HG03039 (cell line): ENCODE data around the gene CTU2.

ENCODE experiments used
- ATAC-seq: cut with Tn5 transposase; IDR thresholded peaks from one replicate; pipeline ENCODE4 v1.9.1; 2021; ENCODE audit warnings: mild to moderate bottlenecking, moderate library complexity; ENCODE audit not compliant: unreplicated experiment

The CTU2 gene

GRCh38 chr16:88726408-88726749, 20.1 kb downstream of the CTU2 start:
- ATAC-seq, result no peak

DNA sequence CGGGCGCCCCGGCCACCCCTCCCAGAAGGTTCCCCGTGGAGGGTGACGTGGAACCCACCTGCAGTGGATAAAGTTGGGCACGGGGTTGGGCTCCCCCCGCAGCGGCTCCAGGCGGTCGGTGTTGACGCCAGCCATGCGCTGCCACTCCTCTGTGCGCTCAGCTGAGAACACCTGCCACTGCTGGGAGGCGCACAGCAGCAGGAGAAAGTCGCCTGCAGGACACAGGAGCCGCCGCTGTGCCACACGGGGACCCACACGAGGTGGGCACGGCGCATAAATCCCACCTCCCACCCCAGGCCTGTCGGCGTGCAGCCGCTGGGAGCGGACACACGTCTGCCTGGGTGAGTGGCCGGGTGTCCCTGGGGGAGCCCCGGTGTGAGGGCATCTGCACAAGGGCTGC, 20.7 kb downstream of the CTU2 start:
- no peak for ATAC-seq

GRCh38 chr16:88727871-88728270, 21.6 kb downstream of the CTU2 start:
- no peak for ATAC-seq

DNA sequence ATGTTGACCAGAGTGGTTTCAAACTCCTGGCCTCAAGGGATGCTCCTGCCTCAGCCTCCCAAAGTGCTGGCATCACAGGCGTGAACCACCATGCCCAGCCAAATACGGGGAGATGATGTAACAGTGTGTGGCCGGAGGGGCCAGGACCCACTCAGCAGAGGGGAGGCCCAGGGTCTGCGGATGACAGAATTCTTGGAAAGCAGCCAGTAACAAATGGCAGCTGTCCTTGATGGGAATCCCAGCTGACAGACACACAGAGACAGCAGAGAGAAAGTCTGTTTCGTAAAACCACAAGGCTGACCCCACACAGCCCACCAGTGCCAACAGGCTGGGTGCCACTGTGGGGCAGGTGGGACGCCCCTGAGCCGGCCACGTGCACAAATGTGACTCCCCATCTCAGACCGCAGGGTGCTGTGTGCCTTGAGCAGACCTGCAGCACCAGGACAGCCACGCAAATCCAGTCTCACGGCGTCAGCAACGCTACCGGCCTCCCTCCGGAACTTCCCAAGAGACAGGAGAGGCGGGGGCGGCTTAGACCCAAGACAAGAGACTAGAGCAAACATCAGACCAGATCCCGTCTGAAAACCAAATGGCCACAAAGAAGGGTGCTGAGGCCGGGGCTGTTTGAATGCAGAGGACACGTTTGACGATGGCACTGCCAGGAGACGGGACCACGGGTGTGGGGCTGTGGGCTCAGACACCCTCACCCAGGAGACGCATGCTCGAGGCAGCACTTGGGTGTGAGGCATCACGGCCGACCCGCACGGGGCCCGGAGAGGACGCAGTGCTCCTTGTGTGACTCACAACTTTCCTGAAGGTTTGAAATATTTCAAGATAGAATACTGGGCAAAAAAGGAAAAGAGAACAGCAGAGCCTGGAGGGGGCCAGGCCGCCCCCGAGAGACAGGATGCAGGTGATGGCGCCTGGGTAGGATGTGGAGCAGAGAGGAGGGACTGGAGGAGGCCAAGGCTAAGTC, 24.6 kb downstream of the CTU2 start:
- no peak for ATAC-seq

DNA sequence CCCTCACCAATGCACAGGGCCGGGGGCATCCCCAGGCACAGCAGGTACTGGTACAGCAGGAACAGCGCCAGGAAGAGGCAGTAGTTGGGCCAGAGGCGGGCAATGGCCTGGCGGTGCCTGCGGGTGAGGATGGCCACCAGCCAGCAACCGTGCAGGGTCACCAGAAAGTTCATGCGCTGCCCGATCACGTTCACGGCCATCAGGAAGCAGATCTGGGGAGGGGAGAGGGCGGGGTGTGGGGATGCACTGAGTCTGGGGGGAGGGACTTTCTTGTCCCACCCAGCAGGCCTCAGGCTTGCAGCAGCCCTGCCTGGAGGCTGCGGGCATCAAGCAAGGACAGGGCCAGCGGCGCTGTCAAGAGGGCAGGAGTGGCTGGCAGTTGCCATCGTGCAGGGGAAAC, 25.4 kb downstream of the CTU2 start:
- ATAC-seq, result no peak

- ATAC-seq, result no peak
Measured at GRCh38 chr16:88732172-88732960, 26.1 kb downstream of the CTU2 start.

DNA sequence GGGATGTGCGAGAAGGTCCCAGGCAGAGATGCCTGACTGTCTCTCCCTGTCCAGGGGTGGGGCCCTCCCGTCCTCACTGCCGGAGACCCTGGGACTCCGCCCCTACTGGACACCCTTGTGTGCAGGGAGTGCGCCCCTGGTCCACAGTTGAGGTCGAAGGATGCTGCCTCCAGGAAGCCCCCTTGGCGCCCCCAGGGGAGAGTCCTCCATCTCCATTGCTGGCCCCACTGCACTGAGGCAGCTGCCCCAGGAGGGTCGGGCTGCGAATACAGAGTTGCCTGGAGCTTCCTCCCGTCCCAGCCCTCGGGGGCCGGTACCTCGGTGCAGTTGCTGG, 26.6 kb downstream of the CTU2 start:
- no peak for ATAC-seq

DNA sequence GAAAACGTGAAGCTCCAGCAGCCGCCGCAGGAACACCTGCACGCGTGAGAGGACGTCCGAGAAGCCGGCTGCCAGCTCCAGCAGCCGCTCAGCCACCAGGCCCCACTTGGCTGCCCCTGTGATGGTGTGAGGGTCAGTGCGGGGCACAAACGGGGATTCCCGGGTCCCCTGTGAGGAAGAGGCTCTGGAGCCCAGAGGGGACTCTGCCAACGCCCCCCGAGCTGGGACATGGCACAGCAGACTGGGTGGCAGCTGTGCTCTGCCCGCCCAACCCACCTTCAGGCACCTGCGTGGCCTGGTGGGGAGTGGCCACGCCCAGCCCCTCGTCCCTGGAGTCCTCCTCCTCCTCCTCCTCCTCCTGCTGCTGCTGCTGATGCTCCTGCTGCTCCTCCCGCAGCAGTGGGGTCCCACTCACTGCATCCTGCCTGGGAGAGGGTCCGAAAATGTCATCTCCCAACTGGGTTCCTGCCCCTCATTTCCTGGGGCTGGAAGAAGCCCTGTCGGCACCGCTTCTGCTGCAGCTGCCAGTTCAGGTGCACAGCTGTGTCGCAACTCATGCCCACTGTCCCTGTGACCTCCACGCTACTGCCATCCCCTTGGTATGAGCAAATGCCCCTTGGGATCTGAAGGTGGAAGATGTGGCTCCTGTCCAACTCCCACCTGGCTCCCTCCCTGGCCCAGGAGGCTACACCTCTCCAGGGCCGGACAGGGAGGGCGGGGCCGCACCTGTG, 27.5 kb downstream of the CTU2 start:
- no peak for ATAC-seq

DNA sequence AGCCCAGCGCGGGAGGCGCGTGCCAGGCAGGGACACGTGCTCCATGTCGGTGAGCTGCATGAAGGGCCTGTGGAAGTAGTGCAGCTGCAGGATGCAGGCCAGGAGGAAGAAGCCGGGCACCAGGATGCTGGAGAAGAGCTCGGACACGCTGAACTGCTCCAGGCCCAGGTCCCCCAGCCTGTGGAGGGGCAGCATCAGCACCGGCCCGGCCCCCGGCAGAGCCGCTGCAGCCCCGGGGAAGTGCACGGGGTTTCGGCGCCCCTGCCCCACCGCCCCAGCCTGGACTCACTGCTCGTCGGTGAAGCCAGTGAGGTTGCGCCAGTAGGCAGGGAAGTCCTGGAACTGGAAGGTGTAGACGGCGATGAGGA, 28.0 kb downstream of the CTU2 start:
- ATAC-seq, result no peak

DNA sequence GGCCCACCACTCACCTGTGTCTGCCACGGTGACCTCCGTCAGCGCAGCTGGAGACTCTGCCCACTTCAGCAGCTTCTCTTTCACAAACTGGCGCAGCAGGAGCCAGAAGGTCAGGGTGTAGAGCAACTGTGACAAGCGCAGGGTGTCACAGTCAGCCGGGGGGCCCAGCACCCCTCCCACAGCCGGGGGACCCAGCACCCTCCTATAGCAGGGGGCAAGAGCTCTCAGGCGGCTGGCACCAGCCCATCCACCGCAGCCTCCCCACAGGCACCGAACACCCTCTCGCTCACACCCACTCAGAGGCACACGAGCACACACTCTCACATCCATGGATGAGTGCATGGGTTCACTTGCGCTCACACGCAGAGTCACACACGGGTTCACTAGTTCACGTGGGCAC, 28.8 kb downstream of the CTU2 start:
- ATAC-seq, result no peak

DNA sequence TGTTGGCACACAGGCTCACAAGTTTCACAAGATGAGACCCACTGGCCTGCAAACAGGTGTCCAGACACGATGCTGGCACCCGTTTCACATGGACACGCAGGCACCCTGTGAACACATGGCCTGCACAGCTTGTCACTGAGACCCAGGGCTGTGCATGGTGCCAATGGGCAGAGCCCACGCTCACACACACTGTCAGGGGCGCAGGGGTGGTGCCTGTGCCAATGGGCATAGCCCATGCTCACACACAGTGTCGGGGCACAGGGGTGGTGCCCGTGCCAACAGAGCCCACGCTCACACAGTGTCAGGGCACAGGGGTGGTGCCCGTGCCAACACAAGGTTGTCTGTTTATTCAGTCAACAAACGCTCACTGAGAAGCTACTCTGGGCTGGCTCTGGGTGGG, 29.3 kb downstream of the CTU2 start:
- ATAC-seq, result no peak

- no peak for ATAC-seq
Measured at GRCh38 chr16:88736088-88736487, 29.8 kb downstream of the CTU2 start.

DNA sequence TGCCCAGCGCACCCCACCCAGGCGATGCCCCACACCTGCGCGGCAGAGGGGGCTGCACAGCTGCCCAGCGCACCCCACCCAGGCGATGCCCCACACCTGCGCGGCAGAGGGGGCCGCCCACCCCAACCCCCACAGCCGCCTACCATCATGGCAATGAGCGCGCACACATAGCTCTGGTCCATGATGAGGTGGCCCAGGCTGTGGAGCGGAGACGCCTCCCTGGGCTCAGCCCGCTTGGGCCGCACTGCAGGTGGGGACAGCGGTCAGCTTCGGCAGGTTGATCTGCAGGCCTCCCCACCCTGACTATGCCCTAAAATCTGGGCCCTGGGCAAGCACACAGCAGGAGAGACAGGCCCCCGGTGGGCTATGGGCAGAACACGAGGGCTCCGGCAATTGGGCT, 30.2 kb downstream of the CTU2 start:
- no peak for ATAC-seq

DNA sequence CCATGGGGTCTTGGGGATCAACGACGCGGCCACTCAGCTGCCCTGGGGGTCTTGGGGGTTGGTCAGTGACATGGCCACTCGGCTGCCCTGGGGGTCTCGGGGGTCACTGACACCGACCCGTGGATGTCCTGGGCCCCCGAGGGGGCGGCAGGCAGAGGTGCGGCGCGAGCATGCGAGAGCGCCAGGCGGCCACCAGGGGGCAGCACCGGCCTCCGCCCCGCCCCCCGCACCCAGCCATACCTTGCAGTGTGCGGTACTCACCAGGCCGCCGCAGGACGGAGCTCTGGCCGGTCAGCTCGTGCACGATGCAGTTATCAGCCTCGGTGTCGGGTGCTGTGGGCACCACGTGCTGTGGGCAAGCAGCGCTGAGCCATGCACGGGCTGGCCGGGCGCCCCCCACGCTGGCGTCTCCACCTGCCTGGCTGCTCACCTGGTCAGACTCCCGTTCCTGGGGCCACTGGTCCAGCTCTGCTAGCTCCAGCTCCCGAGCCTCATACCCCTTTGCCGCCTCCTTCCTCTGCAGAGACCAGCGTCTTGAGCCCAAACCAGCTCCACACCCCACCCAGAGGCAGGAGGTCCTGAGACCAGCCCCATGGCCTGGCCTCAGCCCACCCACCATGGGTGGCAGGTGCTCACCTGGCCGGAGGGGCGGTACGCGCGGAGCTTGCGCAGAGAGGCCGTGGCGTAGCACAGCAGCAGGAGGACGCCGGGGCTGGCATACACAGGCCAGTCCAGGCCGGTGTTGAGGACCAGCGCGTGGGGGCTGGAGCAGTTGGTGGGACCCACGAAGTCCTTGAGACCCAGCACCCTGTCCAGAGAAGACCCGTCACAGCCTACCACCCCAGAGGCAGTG, 31.2 kb downstream of the CTU2 start:
- no peak for ATAC-seq

DNA sequence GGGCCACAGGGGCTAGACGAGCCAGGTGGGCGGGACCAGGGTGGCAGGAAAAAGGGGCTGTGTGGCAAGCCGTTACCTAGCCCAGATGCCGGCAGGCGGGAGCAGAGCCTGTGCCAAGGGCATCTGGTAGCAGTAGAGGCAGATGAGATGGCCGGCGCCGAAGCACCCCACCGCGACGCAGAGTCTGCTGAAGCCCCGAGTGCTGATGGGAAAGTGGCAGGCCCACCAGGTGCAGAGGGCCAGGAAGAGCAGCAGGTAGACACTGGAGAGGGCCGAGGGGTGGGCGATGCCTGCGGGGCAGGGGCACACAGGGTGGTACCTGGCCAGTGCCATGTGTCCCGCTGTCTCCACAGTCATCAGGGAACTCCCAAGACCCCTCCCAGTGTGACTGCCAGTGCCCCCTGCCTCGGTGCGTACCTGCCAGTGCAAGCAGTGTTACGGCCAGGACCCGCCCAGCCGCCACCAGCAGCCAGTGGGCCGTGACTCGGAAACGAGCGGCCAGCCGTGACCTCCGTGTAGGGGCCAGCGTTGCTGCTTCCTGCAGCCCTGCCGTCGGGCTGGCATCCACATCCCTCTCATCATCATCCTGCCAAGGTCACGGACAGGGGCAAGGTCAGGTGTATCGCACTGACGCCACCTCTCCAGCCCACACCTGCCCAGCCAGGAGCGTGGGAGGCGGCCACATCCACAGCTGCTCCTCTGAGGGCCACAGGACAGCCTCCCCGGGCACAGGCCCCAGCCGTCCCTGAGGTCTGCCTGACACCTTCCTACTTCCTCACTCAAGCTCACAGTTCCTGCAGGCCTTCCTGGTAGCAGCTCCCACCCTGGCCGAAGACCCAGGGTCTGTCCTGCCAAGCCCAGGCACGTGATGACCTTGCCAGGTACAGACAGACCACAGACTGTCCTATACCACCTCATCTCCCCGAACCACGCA, 32.1 kb downstream of the CTU2 start:
- no peak for ATAC-seq

DNA sequence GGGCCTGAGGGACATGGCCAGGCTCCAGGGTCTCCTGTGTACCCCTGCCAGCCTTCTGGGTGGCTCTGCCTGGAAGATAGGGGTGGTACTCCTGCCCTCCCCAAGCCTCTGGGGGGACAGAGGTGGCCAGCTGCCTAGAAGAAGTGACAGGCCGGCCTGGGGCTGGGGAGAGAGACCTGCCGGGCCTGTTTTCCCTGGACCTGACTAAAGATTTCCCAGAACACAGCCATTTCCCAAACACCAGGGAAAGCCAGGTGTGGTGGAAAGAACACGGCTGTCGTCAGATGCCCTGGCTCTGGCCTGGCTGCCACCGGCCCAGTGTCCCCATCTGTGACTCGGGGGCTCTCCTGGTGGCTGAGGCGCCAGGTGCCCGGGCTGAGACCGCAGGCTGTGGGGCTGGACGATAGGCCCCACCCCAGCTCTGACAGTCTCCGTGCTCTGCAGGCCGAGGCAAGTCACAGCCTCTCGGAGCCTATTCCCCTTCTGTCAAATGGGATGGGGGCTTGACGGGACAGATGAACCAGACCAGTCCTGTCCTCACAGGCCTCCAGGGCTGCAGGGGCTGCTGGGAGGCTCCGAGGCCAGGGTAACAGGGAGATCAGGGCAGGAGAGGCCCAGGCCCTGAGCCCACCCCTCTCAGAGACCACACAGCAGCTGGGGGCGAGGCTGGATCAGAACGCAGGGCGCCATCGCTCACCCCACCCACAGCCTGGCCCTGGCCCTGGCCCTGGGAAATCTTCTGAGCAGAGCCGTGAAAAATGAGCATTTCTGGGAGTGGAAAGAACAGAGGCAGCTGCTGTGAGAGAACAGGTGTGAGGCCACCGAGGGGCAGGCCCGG, 33.1 kb downstream of the CTU2 start:
- ATAC-seq, result no peak

- ATAC-seq, result no peak
Measured at GRCh38 chr16:88739977-88740726, 33.8 kb downstream of the CTU2 start.

- no peak for ATAC-seq
Measured at GRCh38 chr16:88740727-88741055, 34.4 kb downstream of the CTU2 start.
